GM12878 (cell line): ENCODE results near the gene IRF1. TPM values are rescaled to one million over a fixed set of nuclear protein-coding genes. Genes with fewer than 3 reads are reported as not detected.

ENCODE experiments used
- BACH1 ChIP-seq: fragments of 450-650 bp; IDR thresholded peaks from 2 replicates; pipeline ENCODE4 v1.6.1; 2017; ENCODE audit warnings: mild to moderate bottlenecking, borderline replicate concordance
- CBFB ChIP-seq: IDR thresholded peaks from 2 replicates; pipeline ENCODE4 v1.6.1; 2016; ENCODE audit warnings: antibody characterized with exemption, low read depth
- CBX5 ChIP-seq: sonication (generic); IDR thresholded peaks from 2 replicates; pipeline ENCODE4 v1.6.1; 2016; ENCODE audit warnings: low read depth, moderate library complexity, mild to moderate bottlenecking, inconsistent platforms
- ETV6 ChIP-seq, 2 experiments: fragments of 450-650 bp in 1 of 2; IDR thresholded peaks in 1 of 2; conservative IDR thresholded peaks in 1 of 2; 2 replicates each; pipeline ENCODE4 v1.6.1; 2014; ENCODE audit warnings: antibody characterized with exemption in 1 of 2, borderline replicate concordance in 1 of 2, low read depth in 1 of 2, mild to moderate bottlenecking in 1 of 2, moderate library complexity in 1 of 2
- HDGF ChIP-seq: fragments of 450-650 bp; IDR thresholded peaks from 2 replicates; pipeline ENCODE4 v1.6.1; 2016; ENCODE audit warnings: antibody characterized with exemption
- KDM1A ChIP-seq: fragments of 200-600 bp; sonication (generic); IDR thresholded peaks from 2 replicates; pipeline ENCODE4 v1.6.1; 2016; ENCODE audit warnings: borderline replicate concordance
- MTA2 ChIP-seq: fragments of 450-650 bp; IDR thresholded peaks from 2 replicates; pipeline ENCODE4 v1.6.1; 2016; ENCODE audit warnings: low read depth, mild to moderate bottlenecking, moderate library complexity
- NFXL1 ChIP-seq: fragments of 450-650 bp; IDR thresholded peaks from 2 replicates; pipeline ENCODE4 v1.6.1; 2017; ENCODE audit warnings: antibody characterized with exemption, mild to moderate bottlenecking, borderline replicate concordance
- NFYA ChIP-seq: IDR thresholded peaks from 2 replicates; pipeline ENCODE4 v1.6.1; 2011; ENCODE audit warnings: low read depth, mild to moderate bottlenecking, low read length, improper control_type of control experiment, borderline replicate concordance
- NR2F1 ChIP-seq: fragments of 450-650 bp; conservative IDR thresholded peaks from 2 replicates; pipeline ENCODE4 v1.6.1; 2017; ENCODE audit warnings: mild to moderate bottlenecking
- POU2F2 ChIP-seq: IDR thresholded peaks from 3 replicates; pipeline ENCODE4 v1.6.1; 2011; ENCODE audit warnings: low read depth, mild to moderate bottlenecking, low read length, borderline replicate concordance
- RAD21 ChIP-seq: IDR thresholded peaks from 2 replicates; pipeline ENCODE4 v1.6.1; 2011; ENCODE audit warnings: mild to moderate bottlenecking, low read depth, low read length, moderate library complexity; ENCODE audit not compliant: insufficient read depth
- RBBP5 ChIP-seq: fragments of 200-600 bp; sonication (generic); conservative IDR thresholded peaks from 2 replicates; pipeline ENCODE4 v1.6.1; 2016
- RELA ChIP-seq: fragments of 450-650 bp; IDR thresholded peaks from 2 replicates; pipeline ENCODE4 v1.8.0; 2014; ENCODE audit warnings: borderline replicate concordance; ENCODE audit not compliant: partially characterized antibody
- SKIL ChIP-seq: fragments of 450-650 bp; IDR thresholded peaks from 2 replicates; pipeline ENCODE4 v1.6.1; 2017; ENCODE audit warnings: mild to moderate bottlenecking, low read depth, inconsistent platforms; ENCODE audit not compliant: poor library complexity, severe bottlenecking
- SMAD5 ChIP-seq: IDR thresholded peaks from 2 replicates; pipeline ENCODE4 v1.6.1; 2016; ENCODE audit warnings: antibody characterized with exemption, low read depth
- TBL1XR1 ChIP-seq: IDR thresholded peaks from 2 replicates; pipeline ENCODE4 v1.6.1; 2012; ENCODE audit warnings: low read depth, low read length, improper control_type of control experiment
- TCF3 ChIP-seq: IDR thresholded peaks from 2 replicates; pipeline ENCODE4 v1.6.1; 2012; ENCODE audit warnings: low read depth, mild to moderate bottlenecking, low read length, borderline replicate concordance; ENCODE audit not compliant: insufficient read depth
- ZNF217 ChIP-seq: fragments of 450-650 bp; IDR thresholded peaks from 2 replicates; pipeline ENCODE4 v1.6.1; 2017; ENCODE audit warnings: antibody characterized with exemption, mild to moderate bottlenecking
- ZNF24 ChIP-seq: fragments of 450-650 bp; IDR thresholded peaks from 2 replicates; pipeline ENCODE4 v1.6.1; 2017; ENCODE audit warnings: antibody characterized with exemption, mild to moderate bottlenecking
- ZSCAN29 ChIP-seq: fragments of 450-650 bp; IDR thresholded peaks from 2 replicates; pipeline ENCODE4 v1.6.1; 2017; ENCODE audit warnings: mild to moderate bottlenecking, moderate library complexity
- polyA plus RNA-seq, 11 experiments: library from polyadenylated mRNA; depleted of rRNA in 4 of 11; unstranded in 6 of 11; stranded (reverse) in 5 of 11; fragments of >200 nt; fragmentation: Nextera tagmentation in 4 of 11; fragmentation: Illumina TruSeq in 1 of 11; extraction: Ambion mirVana in 4 of 11; extraction: Trizol in 1 of 11; gene quantifications; 1 replicate in 1 of 11; 2 replicates in 10 of 11; pipeline versions ENCODE4 v1.2.1 to v1.2.3, GENCODE V29; 2011 to 2016; ENCODE audit warnings: inconsistent platforms in 2 of 11, missing spikeins in 2 of 11, low read depth in 1 of 11
- total RNA-seq, 4 experiments: library from RNA; depleted of rRNA in 3 of 4; stranded (reverse); fragments of >200 nt in 3 of 4; fragmentation: Illumina TruSeq in 1 of 4; extraction: Trizol in 1 of 4; gene quantifications; 2 replicates each; pipeline versions ENCODE4 v1.2.1 to v1.2.3, GENCODE V29; 2013 to 2021
- TF ChIP-seq, protein P1 (sequence below): IDR thresholded peaks from 2 replicates; pipeline ENCODE4 v1.6.1; 2012; ENCODE audit warnings: low read depth, low read length, improper control_type of control experiment

The IRF1 gene
- total and polyA plus RNA-seq, 10 of the 15 experiments (the other 5 are each of a cell fraction or from before 2014, with no cell fraction given) = 6.9 to 68.0 (median 49.6) TPM

DNA sequence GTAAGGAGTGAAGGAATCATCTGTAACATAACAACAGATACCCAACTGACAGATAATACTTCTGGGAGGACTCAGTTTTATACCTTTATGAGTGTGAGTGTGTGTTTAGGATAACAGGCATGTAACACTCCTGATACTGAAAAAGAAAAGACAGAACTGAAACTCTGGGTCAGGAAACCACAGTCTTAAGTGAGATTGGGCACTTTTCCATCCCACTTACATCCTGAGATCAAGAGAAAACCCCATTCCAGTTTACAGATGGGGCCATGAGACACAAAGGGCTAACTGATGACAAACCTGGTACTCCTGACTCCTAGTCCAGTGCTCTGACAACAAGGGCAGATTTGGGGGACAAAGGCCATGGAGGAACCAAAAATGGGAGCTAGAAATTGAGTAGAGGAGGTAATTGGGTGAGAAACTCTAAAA is 34.7 kb upstream of the IRF1 start (continued):
- TF ChIP-seq, protein P1, sequence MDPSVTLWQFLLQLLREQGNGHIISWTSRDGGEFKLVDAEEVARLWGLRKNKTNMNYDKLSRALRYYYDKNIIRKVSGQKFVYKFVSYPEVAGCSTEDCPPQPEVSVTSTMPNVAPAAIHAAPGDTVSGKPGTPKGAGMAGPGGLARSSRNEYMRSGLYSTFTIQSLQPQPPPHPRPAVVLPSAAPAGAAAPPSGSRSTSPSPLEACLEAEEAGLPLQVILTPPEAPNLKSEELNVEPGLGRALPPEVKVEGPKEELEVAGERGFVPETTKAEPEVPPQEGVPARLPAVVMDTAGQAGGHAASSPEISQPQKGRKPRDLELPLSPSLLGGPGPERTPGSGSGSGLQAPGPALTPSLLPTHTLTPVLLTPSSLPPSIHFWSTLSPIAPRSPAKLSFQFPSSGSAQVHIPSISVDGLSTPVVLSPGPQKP = no peak
- TF ChIP-seq KDM1A (no peak; the same call in 1 of the 2 replicates), ZNF24 (peak; percentile 63), RAD21 (no peak), BACH1 (peak; percentile 95), SMAD5 (no peak), MTA2 (peak; percentile 95), NFXL1 (no peak), NFYA (no peak), CBFB (peak; percentile 94), RBBP5 (no peak), ZNF217 (peak; percentile 100), HDGF (no peak), TBL1XR1 (peak; percentile 91), CBX5 (peak; percentile 81; the same call in 1 of the 2 replicates), POU2F2 (peak; percentile 40), NR2F1 (peak; percentile 62; the same call in 1 of the 2 replicates), ETV6 (conservative IDR thresholded peaks at IDR 0.05 in 1 of 2, IDR thresholded peaks at IDR 0.05 in 1 of 2; ENCODE audit: borderline replicate concordance in 1 of 2, low read depth in 1 of 2) (peak in 1 of 2 experiments; percentile 88; a peak in 2 of 4 replicates), RELA (peak; percentile 50), SKIL (peak; percentile 93), ZSCAN29 (peak; percentile 46; the same call in 1 of the 2 replicates), TCF3 (no peak)
